GM21737 (cell line): Measurements from ENCODE around the gene MSX2.
"Not testable (repeated sequence)": the region's sequence is repeated elsewhere in the genome, so short reads cannot be mapped to it uniquely, and the experiment has no call there.

Experiments used
- ATAC-seq: cut with Tn5 transposase; IDR thresholded peaks from one replicate; pipeline ENCODE4 v1.9.1; 2021; ENCODE audit warnings: mild to moderate bottlenecking, moderate library complexity; ENCODE audit not compliant: unreplicated experiment

Gene MSX2

DNA sequence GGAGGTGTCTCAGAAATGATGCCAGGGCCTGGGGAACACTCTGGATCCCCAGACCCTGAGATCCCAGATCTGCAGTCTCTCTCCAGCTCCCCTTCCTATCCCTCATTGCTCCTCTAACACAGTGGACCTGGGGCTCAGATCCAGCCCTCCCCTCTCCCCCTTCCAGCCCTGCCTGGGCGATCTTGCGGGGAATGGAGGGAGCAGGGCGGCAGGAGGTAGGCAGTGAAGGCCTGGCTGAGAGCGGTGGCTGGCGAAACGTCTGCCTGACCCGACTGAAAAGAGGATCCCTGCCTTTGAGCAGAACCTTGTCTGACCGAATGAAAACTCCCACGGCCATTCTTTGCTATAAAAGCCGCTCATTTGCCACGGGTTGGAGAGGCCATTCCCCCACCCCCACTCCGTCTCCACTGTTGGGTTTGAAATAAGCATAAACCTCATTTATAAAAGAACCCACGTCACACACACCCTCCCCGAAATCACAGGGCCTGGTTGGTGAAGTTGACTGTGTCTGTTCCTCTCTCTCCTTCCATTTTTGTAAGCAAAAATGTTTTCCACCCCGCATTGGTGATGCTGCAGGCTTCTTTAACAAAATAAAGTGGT lies 8.8 kb downstream of the MSX2 start:
- no peak for ATAC-seq

DNA sequence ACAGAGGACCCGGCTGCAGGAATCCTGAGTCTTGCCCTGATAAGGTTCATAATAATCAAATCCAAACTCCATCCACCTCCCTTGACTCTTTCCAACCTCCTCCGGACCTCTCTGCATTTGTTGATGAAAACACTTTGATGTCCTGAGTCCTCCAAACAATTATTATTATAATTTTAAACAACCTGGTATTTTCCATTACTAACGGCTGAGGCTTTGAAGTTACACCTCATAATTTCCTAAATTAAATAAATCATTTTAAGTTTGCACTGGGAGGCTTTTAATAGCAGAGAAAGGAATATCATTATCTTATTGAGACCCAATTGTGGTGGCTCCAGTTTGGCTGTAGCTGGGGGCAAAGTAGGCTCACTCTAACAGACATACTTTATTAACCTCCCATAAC lies 9.5 kb downstream of the MSX2 start:
- no peak for ATAC-seq

DNA sequence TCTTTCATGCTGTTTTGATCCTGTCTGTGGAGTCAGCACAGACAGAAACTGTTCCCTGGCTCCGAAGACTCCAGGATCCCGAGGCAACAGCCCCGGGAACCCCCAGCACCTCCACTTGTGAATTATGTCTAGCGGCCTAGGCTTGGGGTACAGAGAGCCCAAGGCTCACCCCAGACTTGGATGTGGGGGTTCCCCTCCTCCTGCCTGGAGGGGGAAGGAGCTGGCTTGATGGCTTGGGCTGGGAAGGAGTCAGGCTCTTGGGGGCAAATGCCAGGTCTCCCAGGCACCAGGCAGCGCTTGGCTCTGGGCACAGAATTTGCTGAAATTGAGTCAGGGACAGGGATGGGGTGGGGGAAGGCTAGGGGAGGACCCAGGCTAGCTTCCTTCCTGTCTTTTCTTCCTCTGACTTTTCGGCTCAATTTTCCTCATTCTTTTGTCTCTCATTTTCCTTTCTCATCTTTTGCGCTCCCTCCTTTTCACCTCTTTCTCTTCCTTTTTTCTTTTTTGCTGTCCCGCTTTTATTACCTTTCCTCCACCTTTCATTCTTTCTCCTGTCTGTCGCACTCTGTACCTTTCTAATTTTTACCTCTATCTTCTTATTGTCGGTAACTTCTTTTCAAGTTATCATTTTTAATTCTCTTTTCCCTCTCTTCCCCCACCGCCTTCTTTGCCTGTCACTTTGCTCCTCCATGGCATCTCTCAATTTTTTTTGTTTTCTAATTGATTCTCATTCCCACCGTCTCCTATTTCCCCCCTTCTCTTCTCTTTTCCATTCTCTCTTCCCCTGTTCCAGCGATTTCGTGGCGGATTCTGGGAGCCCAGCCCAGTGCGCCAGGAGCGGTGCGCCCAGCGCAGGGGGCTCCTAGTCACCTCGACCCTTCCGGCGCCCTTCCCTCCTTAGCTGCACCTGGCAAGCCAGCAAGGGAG lies 10.5 kb downstream of the MSX2 start:
- ATAC-seq, result no peak

DNA sequence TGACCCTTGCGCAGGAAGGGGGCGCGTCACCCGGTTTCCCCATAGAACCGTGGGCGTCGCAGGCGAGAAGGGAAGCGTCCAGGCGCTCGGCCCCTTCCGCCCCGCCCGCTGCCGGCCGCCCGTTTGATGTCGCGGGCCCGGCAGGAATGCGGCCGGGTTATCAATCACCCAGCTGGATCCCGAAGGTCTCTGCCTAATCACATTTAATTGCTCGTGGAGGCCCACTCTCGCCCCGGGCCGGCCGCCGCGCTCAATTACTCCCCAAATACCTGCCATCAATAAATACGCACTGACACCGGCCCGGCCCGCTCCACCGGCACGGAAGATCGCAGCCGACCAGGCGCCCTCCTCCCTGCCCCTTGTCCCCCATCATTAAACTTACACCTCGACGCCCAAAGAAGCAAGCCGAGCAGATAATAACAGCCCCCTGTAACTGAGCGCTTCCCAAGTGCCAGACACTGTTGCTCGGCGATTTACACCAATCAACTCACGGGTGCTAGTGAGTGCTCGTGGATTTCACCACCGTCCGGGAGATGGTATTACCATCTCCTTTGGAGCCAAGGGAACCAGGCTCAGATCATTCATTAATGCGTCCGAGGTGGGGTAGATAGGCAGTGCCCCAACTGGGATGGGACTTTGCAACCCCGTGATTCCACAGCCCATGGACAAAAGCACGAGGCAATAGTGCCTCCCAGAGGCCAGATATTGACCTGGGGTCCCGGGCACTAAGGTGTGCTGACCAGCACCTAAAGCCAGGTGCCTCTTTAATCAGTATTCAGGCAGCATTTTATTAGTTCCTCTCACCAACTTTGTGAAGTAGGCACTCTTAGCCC lies 11.3 kb downstream of the MSX2 start:
- ATAC-seq, result no peak

DNA sequence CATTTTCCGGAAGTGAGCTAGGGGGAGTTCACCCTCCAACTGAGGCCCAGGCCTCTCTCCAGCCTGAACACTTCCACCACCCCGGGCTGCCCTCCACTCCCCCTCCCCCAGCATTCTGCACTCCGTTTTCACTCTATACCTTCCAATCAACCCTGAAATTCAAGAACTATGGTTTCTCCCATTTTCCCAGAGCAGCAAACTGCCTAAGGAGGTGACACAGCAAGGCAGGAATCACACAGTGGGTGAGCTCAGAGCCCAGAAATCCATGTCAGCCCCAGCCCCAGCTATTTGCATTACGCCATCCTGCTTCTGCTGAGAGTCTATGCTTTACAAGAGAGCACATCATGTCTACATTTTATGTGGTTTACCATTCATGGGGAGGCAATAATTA lies 11.9 kb downstream of the MSX2 start:
- ATAC-seq, result no peak

DNA sequence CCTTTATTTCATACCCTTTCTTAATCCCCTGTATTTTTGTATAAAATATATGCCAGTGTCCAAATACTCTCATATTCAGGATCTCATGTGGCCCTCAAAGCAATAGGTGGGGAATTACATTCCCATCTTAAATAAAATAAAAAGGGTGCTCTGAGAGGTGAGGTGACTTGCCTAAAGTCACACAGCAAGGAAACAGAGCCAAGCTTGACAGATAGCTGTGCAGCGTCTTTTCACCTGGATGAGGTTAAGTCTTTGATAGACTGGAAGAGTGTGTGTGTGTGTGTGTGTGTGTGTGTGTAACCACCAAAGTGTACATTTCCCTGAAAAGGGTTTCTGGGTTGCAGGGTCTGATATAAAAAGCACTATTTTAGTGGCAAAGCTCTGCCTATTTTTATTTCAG lies 12.4 kb downstream of the MSX2 start:
- ATAC-seq, result no peak

DNA sequence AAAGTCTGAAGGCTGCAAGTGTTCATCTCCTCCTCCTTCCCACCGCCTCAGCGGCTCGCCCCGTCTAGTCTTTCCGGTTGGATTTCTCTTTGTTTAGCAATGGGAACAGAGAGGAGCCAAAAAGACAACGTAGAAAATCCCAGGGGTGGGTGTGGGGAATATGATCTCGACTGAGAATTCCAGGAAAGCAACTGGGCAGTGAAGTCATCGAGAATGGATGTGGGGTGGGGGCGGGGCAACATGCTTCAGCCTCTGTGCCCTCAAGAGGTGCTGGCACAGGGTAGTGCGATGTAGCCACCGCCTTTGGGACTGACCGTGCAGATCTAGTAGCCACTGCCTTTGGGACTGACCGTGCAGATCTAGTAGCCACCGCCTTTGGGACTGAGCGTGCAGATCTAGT lies 12.9 kb downstream of the MSX2 start:
- ATAC-seq, result no peak

DNA sequence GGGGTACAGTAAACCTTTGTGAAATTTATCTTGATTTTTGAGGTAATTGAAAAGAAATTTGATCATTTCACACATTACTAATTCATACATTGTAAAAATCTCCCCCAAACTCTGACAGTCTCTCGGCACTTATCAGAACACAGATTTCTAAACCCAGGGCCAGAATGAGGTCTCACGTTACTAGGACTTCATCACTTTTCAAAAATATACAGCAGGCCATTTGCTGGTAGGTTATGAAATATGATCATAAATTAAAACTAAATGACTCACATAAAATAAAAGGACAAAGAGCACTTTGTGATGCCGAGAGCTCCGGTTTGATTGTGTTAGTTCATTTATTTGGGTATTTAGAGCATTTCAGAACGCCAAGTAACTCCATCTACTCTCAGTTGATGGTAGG lies 17.0 kb downstream of the MSX2 start:
- no peak for ATAC-seq

DNA sequence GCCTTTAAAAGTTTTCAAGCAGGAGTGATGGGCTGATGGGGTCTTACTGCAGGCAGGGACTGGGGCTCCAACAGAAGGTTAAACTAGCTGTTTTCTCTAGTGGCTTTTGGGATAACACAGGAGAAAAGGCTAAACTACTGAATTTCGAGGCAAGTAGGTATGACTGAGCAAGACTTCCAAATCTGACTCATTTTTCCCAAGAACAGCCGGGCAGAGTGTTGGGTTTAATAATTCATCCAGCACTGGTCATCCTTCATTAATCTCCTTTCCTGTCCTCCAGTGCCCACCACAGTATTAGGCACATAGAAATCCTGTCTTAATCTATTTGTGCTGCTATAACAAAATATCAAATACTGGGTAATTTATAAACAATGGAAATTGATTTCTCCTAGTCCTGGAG lies 20.5 kb downstream of the MSX2 start:
- no peak for ATAC-seq

DNA sequence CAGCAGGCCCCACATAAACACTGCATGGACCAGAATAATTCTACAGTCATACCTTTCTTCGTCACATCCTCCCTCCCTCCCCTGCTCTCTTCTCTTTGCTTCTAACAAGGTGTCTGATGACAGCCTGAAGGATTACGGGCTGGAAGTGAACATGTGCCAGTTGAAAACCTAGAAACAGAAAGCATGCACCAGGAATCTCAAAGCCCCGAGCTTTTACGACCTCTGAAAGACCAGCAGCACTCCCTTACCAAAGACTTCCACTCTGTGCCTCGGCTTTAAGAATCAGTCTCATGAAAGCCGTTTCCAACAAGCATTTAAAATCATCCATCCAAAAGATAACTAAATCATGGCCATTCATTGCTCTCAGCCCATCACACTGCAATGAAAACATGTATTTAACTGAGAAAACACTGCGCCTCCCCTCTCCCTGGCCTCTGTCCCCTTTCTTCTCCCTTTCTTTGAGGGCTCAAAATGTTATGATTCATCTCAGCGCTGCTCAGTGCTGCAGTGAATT lies 21.3 kb downstream of the MSX2 start:
- ATAC-seq, result no peak

DNA sequence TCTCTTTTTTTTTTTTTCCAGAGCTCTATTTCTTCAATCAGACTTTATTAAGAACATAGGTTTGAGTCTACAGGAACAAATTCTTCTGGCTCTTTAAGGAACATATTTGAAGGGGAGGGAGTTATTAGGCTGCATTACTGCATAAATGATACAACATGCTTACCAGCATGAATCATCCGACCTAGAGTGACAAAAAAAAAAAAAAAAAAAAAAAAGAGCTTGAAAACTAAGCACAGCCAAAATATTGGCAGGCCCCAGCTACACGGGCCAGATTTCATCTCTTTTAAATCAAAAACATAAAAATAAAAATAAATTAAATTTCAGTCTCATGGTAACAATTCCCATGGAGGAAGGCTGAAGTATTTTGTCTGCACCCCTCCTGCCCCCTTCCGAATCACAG lies 26.3 kb downstream of the MSX2 start:
- no peak for ATAC-seq

DNA sequence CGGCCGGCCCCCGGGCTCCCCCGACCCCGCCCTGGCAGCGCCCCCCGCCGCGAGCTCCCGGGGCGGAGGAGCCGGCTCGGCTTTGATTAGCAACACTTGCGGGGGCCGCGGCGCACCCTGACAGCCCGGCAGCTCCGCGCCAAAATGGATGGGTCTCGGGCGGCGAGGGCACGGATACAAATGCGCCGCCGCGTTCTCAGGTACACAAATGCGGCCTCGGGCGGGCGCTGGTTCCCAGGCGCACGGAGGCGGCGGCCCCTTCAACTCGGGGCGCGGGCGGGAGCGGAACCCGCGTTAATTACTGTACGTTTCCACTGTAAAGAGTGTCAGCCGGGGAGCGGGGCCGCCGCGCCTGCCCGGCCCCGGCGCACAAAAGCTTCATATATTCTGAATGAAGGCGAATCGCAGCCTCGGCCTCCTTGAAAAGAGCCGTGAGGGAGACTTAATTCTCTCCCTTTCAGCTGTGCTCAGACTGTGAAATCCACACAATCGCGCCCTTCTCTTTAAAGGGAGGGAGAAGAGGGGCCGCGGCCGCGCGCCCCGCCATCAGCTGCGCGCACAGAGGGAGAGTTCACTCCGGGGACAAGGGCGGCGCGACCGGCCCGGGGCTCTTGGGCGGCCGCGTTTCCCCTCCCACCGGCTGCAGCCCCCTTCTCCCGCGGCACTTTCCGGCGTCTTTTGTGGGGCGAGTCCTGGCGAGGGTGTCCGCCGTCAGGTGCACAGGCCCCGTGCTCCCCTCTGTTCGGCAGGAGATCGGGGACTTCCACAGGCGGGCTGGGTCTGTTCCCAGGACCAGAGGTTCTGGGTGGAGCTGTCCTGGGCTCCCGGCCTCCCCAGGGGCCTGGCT lies 27.0 kb downstream of the MSX2 start:
- ATAC-seq, result no peak

DNA sequence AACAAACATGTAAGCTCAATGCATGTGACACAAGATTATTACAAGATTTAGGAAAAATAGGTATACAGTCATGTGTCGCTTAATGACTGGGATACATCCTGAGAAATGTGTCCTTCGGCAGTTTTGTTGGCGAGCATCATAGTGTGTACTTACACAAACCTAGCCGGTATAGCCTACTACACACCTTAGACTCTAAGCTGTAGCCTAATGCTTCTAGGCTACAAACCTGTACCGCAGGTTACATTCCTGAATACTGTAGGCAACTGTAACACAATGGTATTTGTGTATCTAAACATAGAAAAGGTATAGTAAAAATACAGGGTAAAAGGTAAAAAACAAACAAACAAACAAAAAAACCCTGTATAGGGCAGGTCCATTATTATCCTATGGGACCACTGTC lies 27.7 kb downstream of the MSX2 start:
- no peak for ATAC-seq

DNA sequence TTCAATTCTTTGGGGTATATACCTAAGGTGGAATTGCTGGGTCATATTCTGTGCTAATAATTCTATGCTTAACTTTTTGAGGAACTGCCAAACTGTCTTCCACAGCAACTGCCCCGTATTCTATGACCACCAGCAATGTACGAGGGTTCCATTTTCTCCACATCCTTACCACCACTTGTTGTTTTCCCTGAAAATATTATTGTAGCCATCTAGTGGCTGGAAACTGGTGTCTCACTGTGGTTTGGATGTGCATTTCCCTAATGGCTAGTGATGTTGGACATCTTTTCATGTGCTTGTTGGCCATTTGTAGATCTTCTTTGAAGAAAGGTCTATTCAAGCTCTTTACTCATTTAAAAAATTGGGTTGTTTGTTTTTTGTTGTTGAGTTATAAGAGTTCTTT lies 30.7 kb downstream of the MSX2 start:
- ATAC-seq, result no peak

DNA sequence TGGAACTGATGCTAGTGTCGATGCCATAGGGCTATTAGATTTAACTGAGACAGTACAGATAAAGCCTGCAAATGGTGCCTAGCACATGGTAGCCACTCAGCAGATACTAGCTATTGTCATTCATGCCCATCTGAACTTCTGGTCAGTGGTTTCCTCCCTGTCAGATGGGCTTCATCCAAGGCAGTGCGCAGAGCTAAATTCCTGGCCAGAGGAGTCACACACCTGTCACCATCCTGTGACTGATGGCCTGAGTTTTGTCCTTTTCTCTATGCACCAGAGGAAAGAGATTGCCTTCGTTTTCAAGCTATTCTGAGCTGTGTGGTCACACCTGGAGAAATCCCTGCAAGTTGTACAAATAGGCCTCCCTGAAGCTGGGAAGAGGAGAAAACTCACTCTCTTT lies 34.7 kb downstream of the MSX2 start:
- no peak for ATAC-seq

DNA sequence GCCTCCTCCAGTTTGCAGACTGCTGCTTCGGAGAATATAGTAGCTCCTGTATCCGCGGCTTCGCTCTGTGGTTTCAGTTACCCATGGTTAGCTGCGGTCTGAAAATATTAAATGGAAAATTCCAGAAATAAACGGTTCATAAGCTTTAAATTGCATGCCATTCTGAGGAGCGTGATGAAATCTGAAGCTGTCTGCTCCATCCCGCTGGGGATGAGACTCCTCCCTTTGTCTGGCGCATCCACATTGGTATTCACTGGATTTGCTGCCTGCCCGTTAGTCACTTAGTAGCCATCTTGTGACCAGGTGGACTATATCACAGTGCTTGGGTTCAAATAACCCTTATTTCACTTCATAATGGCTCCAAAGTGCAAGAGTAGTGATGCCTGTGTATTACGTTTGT lies 36.3 kb downstream of the MSX2 start:
- ATAC-seq, result no peak

DNA sequence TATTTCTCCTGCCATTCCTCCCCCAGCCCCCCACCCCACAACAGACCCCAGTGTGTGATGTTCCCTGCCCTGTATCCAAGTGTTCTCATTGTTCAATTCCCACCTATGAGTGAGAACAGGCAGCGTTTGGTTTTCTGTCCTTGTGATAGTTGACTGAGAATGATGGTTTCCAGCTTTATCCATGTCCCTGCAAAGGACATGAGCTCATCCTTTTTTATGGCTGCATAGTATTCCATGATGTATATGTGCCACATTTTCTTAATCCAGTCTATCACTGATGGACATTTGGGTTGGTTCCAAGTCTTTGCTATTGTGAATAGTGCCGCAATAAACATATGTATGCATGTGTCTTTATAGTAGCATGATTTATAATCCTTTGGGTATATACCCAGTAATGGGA lies 37.0 kb downstream of the MSX2 start:
- ATAC-seq, result not testable (repeated sequence)

DNA sequence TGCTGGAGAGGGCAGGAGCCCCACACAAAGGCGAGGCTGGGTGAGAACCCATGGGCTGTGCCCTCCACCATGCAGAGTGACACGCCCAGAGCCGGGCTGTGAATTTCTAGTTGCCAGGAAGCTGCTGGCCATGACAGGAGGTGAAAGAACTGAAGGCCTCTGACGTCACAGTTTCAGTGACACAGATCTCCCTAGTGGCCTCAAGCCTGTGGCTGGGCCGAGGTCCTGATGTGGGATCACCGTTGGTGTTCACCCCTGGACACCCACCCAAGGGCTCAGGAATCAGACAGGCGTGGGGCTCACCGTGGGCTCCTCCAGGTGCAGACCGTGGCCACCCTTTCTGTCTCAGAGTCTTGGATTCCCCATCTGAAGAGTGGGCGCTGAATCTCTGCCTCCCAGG lies 39.9 kb downstream of the MSX2 start:
- no peak for ATAC-seq

DNA sequence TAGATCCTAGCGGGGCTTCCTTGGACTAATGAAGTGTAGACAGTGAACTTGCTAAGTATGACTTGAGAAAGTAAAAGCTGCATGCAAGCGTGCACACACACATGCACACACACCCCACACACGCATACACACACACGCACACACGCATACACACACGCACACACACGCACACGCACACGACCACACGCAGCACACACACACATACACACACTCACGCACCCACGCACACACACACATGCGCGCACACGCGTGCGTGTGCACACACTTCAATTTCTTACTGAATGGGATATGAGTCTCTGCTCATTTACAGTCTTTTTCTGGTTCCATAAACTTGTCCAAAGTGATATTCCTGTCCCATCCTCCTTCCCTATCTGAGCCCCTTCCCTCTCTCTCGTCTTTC lies 41.2 kb downstream of the MSX2 start:
- no peak for ATAC-seq

DNA sequence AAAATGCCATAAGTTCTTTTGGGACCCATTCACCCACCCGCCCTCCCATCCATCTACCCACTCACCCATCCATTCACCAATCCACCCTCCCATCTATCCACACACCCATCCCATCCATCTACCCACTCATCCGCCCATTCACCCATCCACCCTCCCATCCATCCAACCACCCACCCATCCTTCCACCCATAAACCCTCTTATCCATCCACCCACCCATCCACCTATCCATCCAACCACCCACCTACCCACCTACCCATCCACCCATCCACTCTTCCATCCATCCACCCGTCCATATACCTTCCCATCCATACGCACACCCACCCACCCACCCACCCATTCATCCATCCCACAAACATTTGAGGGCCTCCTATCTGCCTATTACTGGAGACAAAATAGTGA lies 43.3 kb downstream of the MSX2 start:
- no peak for ATAC-seq

DNA sequence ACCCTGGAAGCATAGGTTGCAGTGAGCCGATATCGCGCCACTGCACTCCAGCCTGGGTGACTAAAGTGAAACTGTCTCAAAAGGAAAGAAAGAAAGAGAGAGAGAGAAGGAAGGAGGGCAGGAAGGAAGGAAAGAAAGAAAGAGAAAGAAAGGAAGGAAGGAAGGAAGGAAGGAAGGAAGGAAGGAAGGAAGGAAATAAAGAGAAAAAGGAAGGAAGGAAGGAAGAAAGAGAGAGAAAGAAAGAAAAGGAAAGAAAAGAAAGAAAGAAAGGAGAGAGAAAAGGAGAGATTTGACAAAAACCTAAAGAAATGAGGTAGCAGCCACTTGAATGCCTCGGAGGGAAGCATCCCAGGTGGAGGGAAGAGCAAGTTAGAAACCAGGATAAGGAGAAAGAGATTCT lies 44.6 kb downstream of the MSX2 start:
- no peak for ATAC-seq
